22Rv1 (cell line): Measurements from ENCODE around the gene RNPEP.

Source experiments
- H3K27ac ChIP-seq: fragments of 450-650 bp; 2 replicates; pipeline ENCODE4 v1.5.1; 2017
- ZFX ChIP-seq: fragments of 450-650 bp; IDR thresholded peaks from 2 replicates; pipeline ENCODE4 v1.6.1; 2017; ENCODE audit warnings: antibody characterized with exemption, borderline replicate concordance
- TF ChIP-seq, protein P1 (sequence below): fragments of 450-650 bp; IDR thresholded peaks from 2 replicates; pipeline ENCODE4 v1.5.1; 2017; ENCODE audit warnings: mild to moderate bottlenecking

The RNPEP gene

DNA sequence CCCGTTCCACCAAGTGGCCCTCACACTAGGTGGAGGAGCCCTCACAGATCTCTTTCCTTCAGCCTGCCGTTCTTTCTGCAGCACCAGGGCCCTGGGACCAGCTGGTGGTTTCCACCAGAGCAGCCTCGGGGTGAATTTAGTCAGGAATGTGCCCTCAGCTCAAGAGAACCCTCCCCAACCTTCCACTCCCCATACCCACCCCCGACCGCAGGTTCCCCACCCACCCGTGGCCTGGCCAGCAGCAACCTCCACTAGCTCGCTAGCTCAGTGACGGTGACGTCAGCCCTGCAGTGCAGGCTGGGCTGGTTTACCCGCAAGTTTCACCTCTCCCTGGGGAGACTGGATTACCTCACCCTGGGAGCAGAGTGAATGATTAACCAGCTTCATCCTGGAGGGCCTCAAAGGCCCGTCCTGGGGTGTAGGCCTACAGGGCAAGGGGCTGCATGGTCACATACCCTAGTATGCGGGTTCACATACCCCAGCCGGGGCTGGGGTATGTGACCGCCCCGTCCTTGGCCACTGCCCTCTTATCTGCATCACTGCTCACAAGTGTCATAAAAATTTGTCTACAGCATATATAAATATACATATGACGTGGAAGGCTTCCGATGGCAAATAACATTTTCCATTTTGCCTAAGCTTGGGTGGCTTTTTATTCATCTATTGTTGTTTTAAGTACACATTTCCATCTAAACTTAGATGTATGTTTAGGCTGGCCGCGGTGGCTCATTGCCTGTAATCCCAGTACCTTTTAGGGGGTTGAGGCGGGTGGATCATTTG is 52.4 kb downstream of the RNPEP start:
- TF ChIP-seq, protein P1, sequence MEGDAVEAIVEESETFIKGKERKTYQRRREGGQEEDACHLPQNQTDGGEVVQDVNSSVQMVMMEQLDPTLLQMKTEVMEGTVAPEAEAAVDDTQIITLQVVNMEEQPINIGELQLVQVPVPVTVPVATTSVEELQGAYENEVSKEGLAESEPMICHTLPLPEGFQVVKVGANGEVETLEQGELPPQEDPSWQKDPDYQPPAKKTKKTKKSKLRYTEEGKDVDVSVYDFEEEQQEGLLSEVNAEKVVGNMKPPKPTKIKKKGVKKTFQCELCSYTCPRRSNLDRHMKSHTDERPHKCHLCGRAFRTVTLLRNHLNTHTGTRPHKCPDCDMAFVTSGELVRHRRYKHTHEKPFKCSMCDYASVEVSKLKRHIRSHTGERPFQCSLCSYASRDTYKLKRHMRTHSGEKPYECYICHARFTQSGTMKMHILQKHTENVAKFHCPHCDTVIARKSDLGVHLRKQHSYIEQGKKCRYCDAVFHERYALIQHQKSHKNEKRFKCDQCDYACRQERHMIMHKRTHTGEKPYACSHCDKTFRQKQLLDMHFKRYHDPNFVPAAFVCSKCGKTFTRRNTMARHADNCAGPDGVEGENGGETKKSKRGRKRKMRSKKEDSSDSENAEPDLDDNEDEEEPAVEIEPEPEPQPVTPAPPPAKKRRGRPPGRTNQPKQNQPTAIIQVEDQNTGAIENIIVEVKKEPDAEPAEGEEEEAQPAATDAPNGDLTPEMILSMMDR: no peak
- TF ChIP-seq ZFX: no peak
- peak overlapping the region; percentile 95 for H3K27ac ChIP-seq

DNA sequence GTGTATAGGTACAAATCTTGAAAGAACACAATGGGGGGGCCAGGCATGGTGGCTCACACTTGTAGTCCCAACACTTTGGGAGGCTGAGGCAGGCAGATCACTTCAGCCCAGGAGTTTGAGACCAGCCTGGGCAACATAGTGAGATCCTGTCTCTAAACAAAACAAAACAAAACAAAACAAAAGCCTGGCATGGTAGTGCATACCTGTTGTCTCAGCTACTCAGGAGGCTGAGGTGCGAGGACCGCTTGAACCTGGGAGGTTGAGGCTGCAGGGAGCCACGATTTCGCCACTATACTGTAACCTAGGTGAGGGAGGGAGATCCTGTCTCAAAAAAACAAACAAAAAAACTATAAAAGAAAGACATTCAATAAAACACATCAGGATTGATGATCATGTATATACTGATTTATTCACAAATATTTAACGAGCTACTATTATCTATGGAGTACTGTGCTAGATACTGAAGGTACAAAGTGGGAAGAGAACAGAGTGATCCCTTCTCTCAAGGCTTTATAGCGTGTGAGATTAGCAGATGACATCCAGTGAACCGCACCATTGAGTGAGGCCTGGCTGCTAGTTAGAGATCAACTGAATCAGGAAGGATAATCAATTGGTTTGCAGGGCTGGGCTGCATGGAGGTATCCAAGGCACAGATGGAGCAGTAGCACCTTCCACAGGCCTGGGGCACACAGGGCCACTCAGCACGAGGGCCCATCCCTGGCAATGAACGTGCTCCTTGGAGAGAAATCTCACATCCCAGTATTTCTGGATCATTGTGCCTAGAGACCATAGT is 54.3 kb downstream of the RNPEP start:
- no peak for TF ChIP-seq ZFX
- TF ChIP-seq, protein P1: no peak
- peak overlapping the region; percentile 95 for H3K27ac ChIP-seq

DNA sequence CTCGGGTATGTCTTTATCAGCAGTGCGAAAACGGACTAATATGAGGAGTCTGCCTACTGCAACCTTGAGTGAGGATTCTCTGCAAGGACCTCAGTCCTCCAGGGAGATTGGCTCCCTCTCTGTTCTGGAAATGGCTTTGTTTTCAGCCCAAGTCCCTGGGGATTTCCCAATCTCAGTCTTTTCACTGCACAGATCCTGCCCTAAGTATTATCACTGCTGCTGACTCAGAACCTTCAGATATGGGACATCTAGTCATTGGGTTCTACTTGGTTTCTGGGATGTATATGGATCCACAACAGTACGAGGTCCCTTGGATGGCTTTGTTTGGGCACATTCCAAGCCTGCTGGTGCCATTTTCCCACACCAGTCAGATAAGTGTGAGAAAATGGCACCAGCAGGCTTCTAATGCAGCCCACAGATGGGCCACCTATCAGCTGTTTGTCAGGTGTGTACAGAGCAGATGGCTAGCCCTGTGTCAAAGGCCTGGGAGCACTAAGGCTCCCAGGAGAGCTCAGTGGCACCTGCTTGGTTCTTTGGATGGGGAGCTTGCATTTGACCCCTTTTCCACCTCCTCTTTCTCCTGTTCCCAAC is 55.4 kb downstream of the RNPEP start:
- H3K27ac ChIP-seq: peak overlapping the region; percentile 95
- TF ChIP-seq, protein P1: no peak
- TF ChIP-seq ZFX: no peak

DNA sequence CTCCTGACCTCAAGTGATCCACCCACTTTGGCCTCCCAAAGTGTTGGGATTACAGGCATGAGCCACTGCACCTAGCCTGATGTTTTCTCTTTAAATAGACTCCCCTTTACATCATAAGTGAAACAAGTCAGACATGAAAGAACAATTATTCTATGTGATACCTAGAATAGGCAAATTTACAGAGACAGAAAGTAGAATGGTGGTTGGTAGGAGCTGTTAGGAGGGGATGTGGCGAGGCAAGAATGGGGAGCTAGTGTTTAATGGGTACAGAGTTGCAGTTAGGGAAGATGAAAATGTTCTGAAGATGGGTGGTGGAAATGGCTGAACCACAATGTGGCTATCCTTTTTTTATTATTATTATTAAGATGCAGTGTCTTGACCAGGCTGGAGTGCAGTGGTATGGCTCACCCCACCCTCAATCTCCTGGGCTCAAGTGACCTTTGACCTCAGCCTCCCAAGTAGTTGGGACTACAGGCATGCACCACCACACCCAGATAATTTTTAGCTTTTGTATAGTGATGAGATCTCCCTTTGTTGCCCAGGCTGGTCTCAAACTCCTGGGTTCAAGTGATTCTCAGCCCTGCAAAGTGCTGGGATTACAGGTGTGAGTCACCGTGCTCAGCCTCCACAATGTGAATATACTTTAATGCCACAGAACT is 56.4 kb downstream of the RNPEP start:
- TF ChIP-seq ZFX: no peak
- TF ChIP-seq, protein P1: no peak
- no peak overlapping the region for H3K27ac ChIP-seq

DNA sequence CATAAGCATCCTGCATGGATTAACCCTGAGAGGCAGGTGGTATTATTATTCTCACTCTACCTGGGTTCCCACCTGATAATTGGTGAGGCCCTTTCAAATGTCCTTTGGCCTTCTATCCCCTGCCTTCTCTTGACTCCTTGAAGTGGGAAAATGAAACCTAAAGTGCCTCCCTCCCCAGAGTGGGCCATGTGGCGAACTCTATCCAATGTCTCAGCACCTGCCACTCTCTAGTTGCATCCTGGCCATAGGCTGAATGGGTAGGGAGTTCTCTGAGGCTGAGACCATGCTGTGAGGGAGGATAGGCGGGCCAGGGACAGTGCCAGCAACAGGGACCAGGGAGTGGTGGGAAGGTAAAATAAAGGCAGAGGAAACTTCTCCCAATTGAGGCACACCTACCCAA is 63.3 kb downstream of the RNPEP start:
- H3K27ac ChIP-seq: peak overlapping the region; percentile 61
- TF ChIP-seq, protein P1: no peak
- TF ChIP-seq ZFX: no peak

DNA sequence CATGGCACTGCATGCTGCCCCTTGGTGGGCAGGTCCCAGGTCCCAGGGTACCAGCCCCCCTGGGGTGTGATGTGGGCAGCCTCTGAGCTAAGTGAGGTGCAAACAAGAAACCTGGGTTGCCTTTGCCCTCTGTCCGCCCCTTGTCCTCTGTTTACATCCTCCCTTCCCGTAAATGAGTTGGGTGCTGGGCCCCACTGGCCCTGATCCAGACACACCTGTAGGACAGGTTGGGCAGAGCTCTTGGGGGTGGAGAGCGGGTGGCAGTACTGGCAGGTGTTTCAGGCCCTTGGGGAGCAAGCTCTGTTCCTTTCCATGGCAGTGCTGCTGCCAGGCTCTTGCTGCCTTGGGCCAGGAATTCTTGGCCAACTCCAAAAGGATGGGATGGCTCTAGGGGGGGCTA is 63.8 kb downstream of the RNPEP start:
- peak overlapping the region; percentile 61 for H3K27ac ChIP-seq
- TF ChIP-seq, protein P1: no peak
- no peak for TF ChIP-seq ZFX
